AG10803 (cell line): ENCODE measurements around the gene FRK.

Experiments
- DNase-seq: peaks from one replicate; pipeline ENCODE4 v3.0.0; 2010; ENCODE audit warnings: low read depth
- H3K4me3 ChIP-seq: 2 replicates; pipeline ENCODE4 v1.5.1; 2011; ENCODE audit warnings: mild to moderate bottlenecking, low read length, control low read depth
- TF ChIP-seq, protein P1 (sequence below): conservative IDR thresholded peaks from 2 replicates; pipeline ENCODE4 v1.5.1; 2011; ENCODE audit warnings: mild to moderate bottlenecking, low read length, control low read depth, inconsistent platforms

FRK gene

GRCh38 chr6:116010386-116010785 lies 50.3 kb downstream of the FRK start:
- DNase-seq, result no peak
- H3K4me3 ChIP-seq, result no peak overlapping the region
- TF ChIP-seq, protein P1, sequence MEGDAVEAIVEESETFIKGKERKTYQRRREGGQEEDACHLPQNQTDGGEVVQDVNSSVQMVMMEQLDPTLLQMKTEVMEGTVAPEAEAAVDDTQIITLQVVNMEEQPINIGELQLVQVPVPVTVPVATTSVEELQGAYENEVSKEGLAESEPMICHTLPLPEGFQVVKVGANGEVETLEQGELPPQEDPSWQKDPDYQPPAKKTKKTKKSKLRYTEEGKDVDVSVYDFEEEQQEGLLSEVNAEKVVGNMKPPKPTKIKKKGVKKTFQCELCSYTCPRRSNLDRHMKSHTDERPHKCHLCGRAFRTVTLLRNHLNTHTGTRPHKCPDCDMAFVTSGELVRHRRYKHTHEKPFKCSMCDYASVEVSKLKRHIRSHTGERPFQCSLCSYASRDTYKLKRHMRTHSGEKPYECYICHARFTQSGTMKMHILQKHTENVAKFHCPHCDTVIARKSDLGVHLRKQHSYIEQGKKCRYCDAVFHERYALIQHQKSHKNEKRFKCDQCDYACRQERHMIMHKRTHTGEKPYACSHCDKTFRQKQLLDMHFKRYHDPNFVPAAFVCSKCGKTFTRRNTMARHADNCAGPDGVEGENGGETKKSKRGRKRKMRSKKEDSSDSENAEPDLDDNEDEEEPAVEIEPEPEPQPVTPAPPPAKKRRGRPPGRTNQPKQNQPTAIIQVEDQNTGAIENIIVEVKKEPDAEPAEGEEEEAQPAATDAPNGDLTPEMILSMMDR, result no peak

GRCh38 chr6:116008470-116009243 lies 52.0 kb downstream of the FRK start:
- TF ChIP-seq, protein P1, result no peak
- H3K4me3 ChIP-seq, result peak overlapping the region; percentile 8; the same call in 1 of the 2 replicates
- peak; percentile 78 for DNase-seq

DNA sequence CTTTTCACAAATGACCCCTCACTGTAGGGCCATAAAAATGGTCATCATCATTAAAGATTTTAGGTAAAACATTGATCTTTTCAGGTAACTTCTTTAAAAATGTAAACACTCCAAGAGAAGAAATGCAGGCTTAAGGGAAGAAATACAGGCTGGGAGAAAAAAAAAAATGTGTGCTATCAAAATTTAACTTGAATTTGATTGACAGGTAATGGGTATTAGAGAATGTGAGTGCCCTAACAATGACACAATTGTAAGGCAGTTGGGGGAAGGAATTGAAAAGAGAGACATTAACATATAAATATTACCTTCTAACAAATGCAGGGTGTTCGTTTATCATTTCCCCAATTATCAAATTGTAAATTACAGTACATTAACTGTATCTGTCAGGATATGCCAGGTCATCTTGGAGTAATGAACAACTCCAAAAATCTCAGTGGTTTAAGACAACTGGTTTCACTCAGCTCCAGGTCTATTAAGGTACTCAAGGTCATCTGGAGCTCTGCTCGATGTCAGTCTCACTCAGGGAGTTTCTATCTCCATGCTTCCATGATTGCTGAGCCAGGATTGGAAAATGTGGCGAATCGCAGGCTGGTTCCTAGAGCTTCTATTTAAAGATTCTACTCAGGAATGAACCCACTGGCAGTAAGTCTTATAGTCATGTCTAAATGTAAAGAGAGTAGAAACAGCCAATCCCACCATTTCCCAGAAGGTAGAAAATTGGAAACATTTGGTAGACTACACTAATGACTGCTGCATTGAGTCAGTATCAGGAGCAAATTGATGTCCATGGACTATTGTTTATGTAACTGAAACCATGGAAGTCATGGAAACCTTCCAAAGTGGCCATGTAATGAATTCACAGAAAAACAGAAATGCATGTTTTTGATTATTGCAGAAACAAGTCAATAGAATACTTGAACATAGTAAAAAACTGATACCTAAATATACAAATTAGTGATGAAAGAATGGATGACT lies 55.6 kb downstream of the FRK start:
- H3K4me3 ChIP-seq, result no peak overlapping the region
- TF ChIP-seq, protein P1, result no peak
- peak; percentile 54 for DNase-seq

GRCh38 chr6:116003668-116004067 lies 57.0 kb downstream of the FRK start:
- no peak overlapping the region for H3K4me3 ChIP-seq
- no peak for DNase-seq
- TF ChIP-seq, protein P1, result no peak

GRCh38 chr6:116002756-116003155 lies 57.9 kb downstream of the FRK start:
- no peak for DNase-seq
- TF ChIP-seq, protein P1, result no peak

GRCh38 chr6:115999235-115999634 lies 61.5 kb downstream of the FRK start:
- no peak for DNase-seq
- no peak overlapping the region for H3K4me3 ChIP-seq
- TF ChIP-seq, protein P1, result no peak

More at GRCh38 chr6:116002756-116003155, 57.9 kb downstream of the FRK start:
- H3K4me3 ChIP-seq, result no peak overlapping the region
